M059J (cell line): Measurements from ENCODE around the gene TMEM254. TPM values are rescaled to one million over a fixed set of nuclear protein-coding genes. Genes with fewer than 3 reads are reported as not detected.
"Not testable (repeated sequence)": the region's sequence is repeated elsewhere in the genome, so short reads cannot be mapped to it uniquely, and the experiment has no call there.

Source experiments
- DNase-seq: peaks from one replicate; pipeline ENCODE4 v3.0.0-alpha.2; 2012; ENCODE audit warnings: low read depth
- total RNA-seq: library from RNA; depleted of rRNA; stranded (reverse); fragments of >200 nt; shearing (Covaris generic); gene quantifications from 2 replicates; pipeline ENCODE4 v1.2.3, GENCODE V29; 2014; rRNA removed

Gene TMEM254
- total RNA-seq, 1 experiment from 2014 or later, result 20.6 TPM

- DNase-seq, result no peak
Measured at GRCh38 chr10:80132299-80133139, 54.1 kb downstream of the TMEM254 start, which contains the start of gene PLAC9. Gene PLAC9 (plus strand): TSS chr10:80132730. CDS start chr10:80132763, 33 bp downstream.

GRCh38 chr10:80133206-80133605 lies 54.7 kb downstream of the TMEM254 start:
- no peak for DNase-seq

GRCh38 chr10:80133687-80134086 lies 55.2 kb downstream of the TMEM254 start:
- not testable (repeated sequence) for DNase-seq

GRCh38 chr10:80136134-80136571 lies 57.7 kb downstream of the TMEM254 start:
- DNase-seq, result no peak

GRCh38 chr10:80137031-80137862 lies 58.8 kb downstream of the TMEM254 start:
- DNase-seq, result no peak

- no peak for DNase-seq
Measured at GRCh38 chr10:80137920-80138319, 59.5 kb downstream of the TMEM254 start.

GRCh38 chr10:80139265-80139664 lies 60.8 kb downstream of the TMEM254 start:
- DNase-seq, result no peak

- no peak for DNase-seq
Measured at GRCh38 chr10:80140251-80140650, 61.8 kb downstream of the TMEM254 start.

- DNase-seq, result no peak
Measured at GRCh38 chr10:80141696-80142460, 63.4 kb downstream of the TMEM254 start.

Other genes starting within 250 kb of the TMEM254 start
- gene SFTPD, start 129.6 kb upstream of the TMEM254 start, total RNA-seq, result not detected in 2 replicates
- not detected in 2 replicates for gene PLAC9, start 54.1 kb downstream of the TMEM254 start, total RNA-seq
- 62.7 and 102 TPM in 2 replicates for gene ANXA11, start 126.9 kb downstream of the TMEM254 start, total RNA-seq
- not detected in 2 replicates for gene MAT1A, start 211.0 kb downstream of the TMEM254 start, total RNA-seq